DOHH2 (cell line): ENCODE data around the gene CNTN2.
A peak's percentile ranks its signal among the peaks of the same experiment; 100 is the strongest.

Source experiments
- H3F3A ChIP-seq: fragments of 200-600 bp; sonication (generic), shearing (Covaris generic); 2 replicates; pipeline ENCODE4 v1.6.0; 2016; ENCODE audit warnings: antibody characterized with exemption, mild to moderate bottlenecking; ENCODE audit not compliant: control insufficient read depth, insufficient read depth
- H3K27ac ChIP-seq: fragments of 200-600 bp; sonication (generic); 2 replicates; pipeline ENCODE4 v1.5.1; 2014; ENCODE audit warnings: low read depth, mild to moderate bottlenecking, low read length, moderate library complexity
- H3K27me3 ChIP-seq: fragments of 200-600 bp; sonication (generic); 2 replicates; pipeline ENCODE4 v1.6.1; 2014; ENCODE audit warnings: mild to moderate bottlenecking, low read length, mixed read lengths; ENCODE audit not compliant: control insufficient read depth
- H3K36me3 ChIP-seq: fragments of 200-600 bp; sonication (generic); 2 replicates; pipeline ENCODE4 v1.6.1; 2014; ENCODE audit warnings: mild to moderate bottlenecking, low read length, moderate library complexity, mixed read lengths; ENCODE audit not compliant: control insufficient read depth
- H3K4me1 ChIP-seq: fragments of 200-600 bp; sonication (generic); 2 replicates; pipeline ENCODE4 v1.6.1; 2014; ENCODE audit warnings: mild to moderate bottlenecking, low read length, mixed read lengths; ENCODE audit not compliant: control insufficient read depth
- H3K4me2 ChIP-seq: fragments of 200-600 bp; sonication (generic); 2 replicates; pipeline ENCODE4 v1.6.0; 2014; ENCODE audit warnings: mild to moderate bottlenecking, low read length, moderate library complexity
- H3K4me3 ChIP-seq: fragments of 200-600 bp; sonication (generic); 2 replicates; pipeline ENCODE4 v1.5.1; 2014; ENCODE audit warnings: mild to moderate bottlenecking, low read length, mixed read lengths
- H3K79me2 ChIP-seq: fragments of 200-600 bp; sonication (generic); 2 replicates; pipeline ENCODE4 v1.6.1; 2014; ENCODE audit warnings: mild to moderate bottlenecking, low read length, mixed read lengths; ENCODE audit not compliant: control insufficient read depth
- H3K9me2 ChIP-seq: fragments of 200-600 bp; sonication (generic); replicated peaks from 2 replicates; pipeline ENCODE4 v1.6.1; 2014; ENCODE audit warnings: mild to moderate bottlenecking, low read length, mixed read lengths; ENCODE audit not compliant: control insufficient read depth
- H3K9me3 ChIP-seq: fragments of 200-600 bp; sonication (generic); 2 replicates; pipeline ENCODE4 v1.6.1; 2014; ENCODE audit warnings: antibody characterized with exemption, low read length, mixed read lengths; ENCODE audit not compliant: control insufficient read depth, insufficient read depth
- H4K20me1 ChIP-seq: fragments of 200-600 bp; sonication (generic); 2 replicates; pipeline ENCODE4 v1.6.0; 2014; ENCODE audit warnings: low read depth, mild to moderate bottlenecking, antibody characterized with exemption, low read length, moderate library complexity; ENCODE audit not compliant: control insufficient read depth, insufficient read depth
- EZH2phosphoT487 ChIP-seq: fragments of 200-600 bp; sonication (generic); IDR thresholded peaks from 2 replicates; pipeline ENCODE4 v1.6.1; 2017; ENCODE audit warnings: borderline replicate concordance, mild to moderate bottlenecking, antibody characterized with exemption, low read length, moderate library complexity, mixed read lengths
- TF ChIP-seq, protein P1 (sequence below): fragments of 200-600 bp; sonication (generic); IDR thresholded peaks from one replicate; pipeline ENCODE4 v1.5.1; 2014; ENCODE audit warnings: antibody characterized with exemption, mild to moderate bottlenecking, low read depth, low read length; ENCODE audit not compliant: poor library complexity, severe bottlenecking

Gene CNTN2

DNA sequence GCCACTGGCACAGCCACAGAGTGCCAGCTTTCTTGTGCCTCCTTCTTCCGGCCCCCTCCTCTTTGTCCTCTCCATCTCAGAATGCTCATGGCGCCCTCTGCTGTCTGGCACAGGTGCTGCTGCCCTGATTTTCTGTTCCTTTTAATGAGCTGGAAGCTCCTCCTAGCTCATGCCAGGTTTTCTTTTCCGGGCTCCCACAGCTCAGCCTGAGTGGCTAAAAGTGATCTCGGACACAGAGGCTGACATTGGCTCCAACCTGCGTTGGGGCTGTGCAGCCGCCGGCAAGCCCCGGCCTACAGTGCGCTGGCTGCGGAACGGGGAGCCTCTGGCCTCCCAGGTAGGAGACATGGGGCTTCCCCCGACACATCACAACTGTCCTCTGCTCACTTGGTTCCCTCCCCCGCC lies 18.7 kb downstream of the CNTN2 start:
- Histone ChIP-seq H3K79me2 (no peaks in the 10 kb centered on the region), H3K27ac (no peak overlapping the region), H3K27me3 (no peaks in the 10 kb centered on the region), H3K4me2 (no peak overlapping the region), H3K4me1 (no peaks in the 10 kb centered on the region), H3K4me3 (no peak overlapping the region), H3K9me2 (no peaks in the 10 kb centered on the region), H3F3A (no peaks in the 10 kb centered on the region), H3K9me3 (no peaks in the 10 kb centered on the region), H3K36me3 (no peaks in the 10 kb centered on the region), H4K20me1 (no peaks in the 10 kb centered on the region)
- TF ChIP-seq, protein P1, sequence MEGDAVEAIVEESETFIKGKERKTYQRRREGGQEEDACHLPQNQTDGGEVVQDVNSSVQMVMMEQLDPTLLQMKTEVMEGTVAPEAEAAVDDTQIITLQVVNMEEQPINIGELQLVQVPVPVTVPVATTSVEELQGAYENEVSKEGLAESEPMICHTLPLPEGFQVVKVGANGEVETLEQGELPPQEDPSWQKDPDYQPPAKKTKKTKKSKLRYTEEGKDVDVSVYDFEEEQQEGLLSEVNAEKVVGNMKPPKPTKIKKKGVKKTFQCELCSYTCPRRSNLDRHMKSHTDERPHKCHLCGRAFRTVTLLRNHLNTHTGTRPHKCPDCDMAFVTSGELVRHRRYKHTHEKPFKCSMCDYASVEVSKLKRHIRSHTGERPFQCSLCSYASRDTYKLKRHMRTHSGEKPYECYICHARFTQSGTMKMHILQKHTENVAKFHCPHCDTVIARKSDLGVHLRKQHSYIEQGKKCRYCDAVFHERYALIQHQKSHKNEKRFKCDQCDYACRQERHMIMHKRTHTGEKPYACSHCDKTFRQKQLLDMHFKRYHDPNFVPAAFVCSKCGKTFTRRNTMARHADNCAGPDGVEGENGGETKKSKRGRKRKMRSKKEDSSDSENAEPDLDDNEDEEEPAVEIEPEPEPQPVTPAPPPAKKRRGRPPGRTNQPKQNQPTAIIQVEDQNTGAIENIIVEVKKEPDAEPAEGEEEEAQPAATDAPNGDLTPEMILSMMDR, result peak; percentile 92
- no peak for TF ChIP-seq EZH2phosphoT487

DNA sequence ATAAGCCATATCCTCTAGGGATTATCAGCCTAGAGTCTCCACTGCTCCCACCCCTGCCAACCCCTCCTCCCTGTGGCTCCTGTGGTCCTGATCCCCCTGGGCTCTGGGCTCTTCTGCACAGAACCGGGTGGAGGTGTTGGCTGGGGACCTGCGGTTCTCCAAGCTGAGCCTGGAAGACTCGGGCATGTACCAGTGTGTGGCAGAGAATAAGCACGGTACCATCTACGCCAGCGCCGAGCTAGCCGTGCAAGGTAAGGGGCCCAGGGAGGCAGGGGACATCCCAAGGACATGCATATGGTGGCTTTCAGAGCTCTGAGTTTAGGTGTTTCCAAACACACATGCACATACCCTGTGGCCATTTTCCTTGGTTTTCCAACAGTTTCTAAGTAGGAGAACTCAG lies 19.3 kb downstream of the CNTN2 start:
- Histone ChIP-seq H3K27me3 (no peaks in the 10 kb centered on the region), H3K36me3 (no peaks in the 10 kb centered on the region), H3K4me2 (no peak overlapping the region), H3K4me3 (no peak overlapping the region), H3K9me3 (no peaks in the 10 kb centered on the region), H3K27ac (no peak overlapping the region), H3K79me2 (no peaks in the 10 kb centered on the region), H3K4me1 (no peaks in the 10 kb centered on the region), H4K20me1 (no peaks in the 10 kb centered on the region), H3K9me2 (no peaks in the 10 kb centered on the region), H3F3A (no peaks in the 10 kb centered on the region)
- TF ChIP-seq, protein P1, result no peak

DNA sequence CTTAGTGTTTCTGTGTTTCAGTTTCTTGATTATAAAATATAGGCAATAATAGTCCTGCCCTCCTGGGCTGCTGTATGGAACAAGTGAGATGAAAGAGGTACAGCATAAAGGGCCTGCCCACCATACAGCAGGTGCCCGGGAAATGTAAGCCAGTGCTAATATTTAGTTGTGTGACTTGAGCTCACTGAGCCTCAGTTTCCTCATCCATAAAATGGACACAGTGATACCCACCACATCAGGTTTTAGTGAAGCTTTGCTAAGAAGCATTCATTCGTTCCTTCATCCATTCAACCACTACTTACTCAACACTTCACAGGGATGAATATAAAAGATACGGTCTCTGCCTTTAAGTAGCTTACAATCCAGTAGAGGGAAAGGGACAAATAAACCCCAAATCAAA lies 19.9 kb downstream of the CNTN2 start:
- H3K27me3 ChIP-seq, result no peaks in the 10 kb centered on the region

More for the DNA sequence above, 19.9 kb downstream of the CNTN2 start:
- Histone ChIP-seq H4K20me1 (no peaks in the 10 kb centered on the region), H3K4me2 (no peak overlapping the region), H3K27ac (no peak overlapping the region), H3K4me3 (no peak overlapping the region), H3K9me2 (no peaks in the 10 kb centered on the region), H3K4me1 (no peaks in the 10 kb centered on the region), H3K36me3 (no peaks in the 10 kb centered on the region), H3K9me3 (no peaks in the 10 kb centered on the region), H3F3A (no peaks in the 10 kb centered on the region), H3K79me2 (no peaks in the 10 kb centered on the region)
- TF ChIP-seq, protein P1, result no peak
- no peak for TF ChIP-seq EZH2phosphoT487
